Mesenchymal stem cell (in vitro differentiated cells and primary cell): ENCODE measurements around the gene DRICH1.

ENCODE experiments used
- DNase-seq: peaks from one replicate; pipeline ENCODE4 v3.0.0-alpha.2; 2013
- H2AFZ ChIP-seq: one replicate; pipeline ENCODE4 v1.6.1; 2013; ENCODE audit warnings: low read depth, mild to moderate bottlenecking, control low read depth, inconsistent platforms, low read length, moderate library complexity
- H2AK5ac ChIP-seq: 2 replicates; pipeline ENCODE4 v1.6.1; 2013; ENCODE audit warnings: low read length, moderate library complexity, mild to moderate bottlenecking, inconsistent platforms; ENCODE audit not compliant: severe bottlenecking
- H2BK120ac ChIP-seq: one replicate; pipeline ENCODE4 v1.6.1; 2013; ENCODE audit warnings: low read depth, mild to moderate bottlenecking, inconsistent platforms, low read length, moderate library complexity
- H2BK12ac ChIP-seq, 2 experiments: one replicate each; pipeline ENCODE4 v1.6.1; 2013; ENCODE audit warnings: inconsistent platforms in 2 of 2, low read length in 2 of 2, mild to moderate bottlenecking in 2 of 2, moderate library complexity in 2 of 2, control low read depth in 1 of 2
- H2BK15ac ChIP-seq: one replicate; pipeline ENCODE4 v1.6.1; 2013; ENCODE audit warnings: mild to moderate bottlenecking, low read depth, inconsistent platforms; ENCODE audit not compliant: poor library complexity, severe bottlenecking
- H2BK5ac ChIP-seq: 2 replicates; pipeline ENCODE4 v1.6.1; 2013; ENCODE audit warnings: low read depth, mild to moderate bottlenecking, low read length, control low read depth, inconsistent platforms; ENCODE audit not compliant: poor library complexity, severe bottlenecking
- H3K14ac ChIP-seq, 2 experiments: one replicate each; pipeline ENCODE4 v1.6.1; 2013; ENCODE audit warnings: inconsistent platforms in 2 of 2, low read length in 2 of 2, control low read depth in 1 of 2, mild to moderate bottlenecking in 1 of 2, moderate library complexity in 1 of 2
- H3K18ac ChIP-seq, 2 experiments: one replicate each; pipeline ENCODE4 v1.6.1; 2013; ENCODE audit warnings: inconsistent platforms in 2 of 2, low read length in 2 of 2, control low read depth in 1 of 2, low read depth in 1 of 2, mild to moderate bottlenecking in 1 of 2
- H3K23ac ChIP-seq, 2 experiments: one replicate each; pipeline ENCODE4 v1.6.1; 2013; ENCODE audit warnings: inconsistent platforms in 2 of 2, low read length in 2 of 2, mild to moderate bottlenecking in 2 of 2, moderate library complexity in 2 of 2, control low read depth in 1 of 2
- H3K27ac ChIP-seq: 2 replicates; pipeline ENCODE4 v1.5.1; 2013; ENCODE audit warnings: mild to moderate bottlenecking, moderate library complexity, low read length, control low read depth, inconsistent platforms; ENCODE audit not compliant: poor library complexity, severe bottlenecking
- H3K27me3 ChIP-seq, 2 experiments: 2 replicates each; pipeline versions ENCODE4 v1.6.1 to v1.7.0; 2013; ENCODE audit warnings: low read length in 2 of 2, mild to moderate bottlenecking in 2 of 2, moderate library complexity in 2 of 2, control low read depth in 1 of 2, inconsistent platforms in 1 of 2; ENCODE audit not compliant: control insufficient read depth in 1 of 2, insufficient read depth in 1 of 2
- H3K36me3 ChIP-seq, 2 experiments: 2 replicates each; pipeline versions ENCODE4 v1.6.1 to v1.7.0; 2013; ENCODE audit warnings: low read length in 2 of 2, control low read depth in 1 of 2, inconsistent platforms in 1 of 2, low read depth in 1 of 2, mild to moderate bottlenecking in 1 of 2; ENCODE audit not compliant: insufficient read depth in 2 of 2, control insufficient read depth in 1 of 2
- H3K4ac ChIP-seq, 2 experiments: one replicate each; pipeline ENCODE4 v1.6.1; 2013; ENCODE audit warnings: inconsistent platforms in 2 of 2, low read length in 2 of 2, mild to moderate bottlenecking in 2 of 2, moderate library complexity in 2 of 2, control low read depth in 1 of 2, low read depth in 1 of 2
- H3K4me1 ChIP-seq: 2 replicates; pipeline ENCODE4 v1.6.1; 2013; ENCODE audit warnings: low read depth, low read length, control low read depth; ENCODE audit not compliant: control insufficient read depth, insufficient read depth
- H3K4me2 ChIP-seq: 2 replicates; pipeline ENCODE4 v1.6.1; 2013; ENCODE audit warnings: low read length, mild to moderate bottlenecking, inconsistent platforms; ENCODE audit not compliant: poor library complexity, severe bottlenecking
- H3K4me3 ChIP-seq, 2 experiments: 2 replicates each; pipeline versions ENCODE4 v1.5.1 to v1.7.0; 2013; ENCODE audit warnings: low read length in 2 of 2, mild to moderate bottlenecking in 2 of 2, control low read depth in 1 of 2, low read depth in 1 of 2; ENCODE audit not compliant: insufficient read depth in 1 of 2
- H3K79me1 ChIP-seq: replicated peaks from 2 replicates; pipeline ENCODE4 v1.6.1; 2013; ENCODE audit warnings: mild to moderate bottlenecking, control low read depth, low read length, inconsistent platforms; ENCODE audit not compliant: poor library complexity, severe bottlenecking
- H3K9ac ChIP-seq: 2 replicates; pipeline ENCODE4 v1.7.0; 2013; ENCODE audit warnings: mild to moderate bottlenecking, low read length, moderate library complexity
- H3K9me3 ChIP-seq: 2 replicates; pipeline ENCODE4 v1.7.0; 2013; ENCODE audit warnings: mild to moderate bottlenecking, low read length; ENCODE audit not compliant: control insufficient read depth
- H4K8ac ChIP-seq: one replicate; pipeline ENCODE4 v1.6.1; 2013; ENCODE audit warnings: inconsistent platforms, mild to moderate bottlenecking, low read length, moderate library complexity
- H4K91ac ChIP-seq: one replicate; pipeline ENCODE4 v1.6.1; 2013; ENCODE audit warnings: mild to moderate bottlenecking, low read length, inconsistent platforms
- WGBS: methylation state at CpG from one replicate; pipeline ENCODE4 v1.1.7; 2013; ENCODE audit warnings: mixed read lengths; 5-methylcytosine and 5-hydroxymethylcytosine counted together

DRICH1 gene

GRCh38 chr22:23652711-23653110 lies 20.6 kb upstream of the DRICH1 start:
- H2BK15ac ChIP-seq = no peak overlapping the region
- peaks cover 10 to 17% of the 10 kb centered on the region in 2 experiments for H3K36me3 ChIP-seq
- H2BK5ac ChIP-seq = no peak overlapping the region
- no peak overlapping the region for H3K4ac ChIP-seq
- no peaks in the 10 kb centered on the region for H3K79me1 ChIP-seq
- H3K18ac ChIP-seq = no peak overlapping the region
- no peaks in the 10 kb centered on the region for H3K9me3 ChIP-seq
- H3K14ac ChIP-seq = no peak overlapping the region
- no peak overlapping the region for H4K91ac ChIP-seq
- no peak overlapping the region for H2BK12ac ChIP-seq
- H2BK120ac ChIP-seq = no peak overlapping the region
- no peak overlapping the region for H3K4me3 ChIP-seq
- no peak overlapping the region for H4K8ac ChIP-seq
- H3K23ac ChIP-seq = no peak overlapping the region
- H3K9ac ChIP-seq = no peak overlapping the region
- H2AK5ac ChIP-seq = no peak overlapping the region
- no peak overlapping the region for H3K4me2 ChIP-seq
- DNase-seq = no peak
- no peak overlapping the region for H2AFZ ChIP-seq
- 98% methylated on average over 8 of the region's 8 CpGs for WGBS
- no peak overlapping the region for H3K27ac ChIP-seq
- no peaks in the 10 kb centered on the region for H3K27me3 ChIP-seq
- no peaks in the 10 kb centered on the region for H3K4me1 ChIP-seq

GRCh38 chr22:23652286-23652685 lies 20.2 kb upstream of the DRICH1 start:
- no peak overlapping the region for H2BK5ac ChIP-seq
- 97% methylated on average over 7 of the region's 7 CpGs for WGBS

DNA sequence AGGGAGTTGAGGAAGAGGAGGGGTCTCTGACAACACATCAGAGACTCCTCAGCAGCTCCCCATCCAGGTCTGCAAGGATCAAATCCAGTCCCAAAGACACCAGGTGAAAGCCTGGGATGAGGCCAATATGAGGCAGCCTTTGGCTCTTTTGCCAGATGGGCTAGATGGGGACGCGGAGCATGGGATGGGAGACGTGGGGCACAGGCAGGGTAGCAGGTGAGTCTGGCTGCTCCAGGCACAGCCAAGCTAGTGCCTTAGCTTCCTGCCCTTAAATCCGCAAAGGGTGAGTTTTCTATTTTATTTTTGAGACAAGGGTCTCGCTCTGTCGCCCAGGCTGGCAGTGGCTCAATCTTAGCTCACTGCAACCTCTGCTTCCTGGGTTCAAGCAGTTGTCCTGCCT lies 19.6 kb upstream of the DRICH1 start:
- H3K27me3 ChIP-seq = no peaks in the 10 kb centered on the region
- no peak overlapping the region for H2AFZ ChIP-seq
- H3K4me3 ChIP-seq = no peak overlapping the region
- no peak overlapping the region for H4K91ac ChIP-seq
- H3K79me1 ChIP-seq = no peaks in the 10 kb centered on the region
- H3K4ac ChIP-seq = no peak overlapping the region
- no peak overlapping the region for H3K4me2 ChIP-seq
- peaks cover 10 to 17% of the 10 kb centered on the region in 2 experiments for H3K36me3 ChIP-seq
- no peak overlapping the region for H2BK15ac ChIP-seq
- H3K27ac ChIP-seq = no peak overlapping the region
- no peaks in the 10 kb centered on the region for H3K4me1 ChIP-seq
- no peak for DNase-seq
- no peak overlapping the region for H2BK5ac ChIP-seq
- 97% methylated on average over 6 of the region's 6 CpGs for WGBS
- H3K14ac ChIP-seq = no peak overlapping the region
- no peak overlapping the region for H3K23ac ChIP-seq
- no peaks in the 10 kb centered on the region for H3K9me3 ChIP-seq
- no peak overlapping the region for H2AK5ac ChIP-seq
- H3K9ac ChIP-seq = no peak overlapping the region
- no peak overlapping the region for H2BK12ac ChIP-seq
- no peak overlapping the region for H2BK120ac ChIP-seq
- no peak overlapping the region for H4K8ac ChIP-seq
- no peak overlapping the region for H3K18ac ChIP-seq

More at GRCh38 chr22:23652286-23652685, 20.2 kb upstream of the DRICH1 start:
- no peak overlapping the region for H3K27ac ChIP-seq
- no peak overlapping the region for H3K4ac ChIP-seq
- H3K36me3 ChIP-seq = peaks cover 10 to 17% of the 10 kb centered on the region in 2 experiments
- H3K14ac ChIP-seq = no peak overlapping the region
- no peak overlapping the region for H2BK12ac ChIP-seq
- no peak overlapping the region for H2BK15ac ChIP-seq
- no peaks in the 10 kb centered on the region for H3K9me3 ChIP-seq
- no peak overlapping the region for H2AFZ ChIP-seq
- no peak overlapping the region for H3K4me3 ChIP-seq
- H2AK5ac ChIP-seq = no peak overlapping the region
- no peaks in the 10 kb centered on the region for H3K27me3 ChIP-seq
- H3K4me1 ChIP-seq = no peaks in the 10 kb centered on the region
- H3K79me1 ChIP-seq = no peaks in the 10 kb centered on the region
- H2BK120ac ChIP-seq = no peak overlapping the region
- no peak overlapping the region for H3K23ac ChIP-seq
- no peak for DNase-seq
- no peak overlapping the region for H3K9ac ChIP-seq
- H3K4me2 ChIP-seq = no peak overlapping the region
- H4K8ac ChIP-seq = no peak overlapping the region
- no peak overlapping the region for H4K91ac ChIP-seq
- H3K18ac ChIP-seq = no peak overlapping the region

DNA sequence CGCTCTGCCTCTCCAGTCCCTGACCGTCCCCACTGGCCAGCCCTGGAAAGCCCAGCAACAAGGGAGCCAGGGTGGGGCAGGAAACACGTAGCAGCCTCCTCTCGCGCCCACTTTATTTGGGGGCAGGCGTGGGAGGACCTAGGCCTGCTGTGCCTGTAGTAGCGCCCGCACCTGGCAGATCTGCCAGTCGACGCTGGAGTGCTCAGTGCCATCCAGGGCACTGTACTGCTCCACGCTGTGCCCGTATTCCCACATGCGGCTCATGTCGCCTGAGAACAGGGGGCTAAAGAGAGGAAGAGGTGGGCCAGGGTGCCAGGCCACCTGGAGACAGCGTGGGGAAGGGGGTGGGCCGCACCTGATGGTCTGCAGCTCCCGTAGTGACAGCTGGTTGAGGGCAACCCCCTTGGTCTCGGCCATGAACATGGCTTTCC lies 17.0 kb upstream of the DRICH1 start:
- no peaks in the 10 kb centered on the region for H3K79me1 ChIP-seq
- no peak overlapping the region for H2AK5ac ChIP-seq
- no peak overlapping the region for H4K91ac ChIP-seq
- H2AFZ ChIP-seq = no peak overlapping the region
- no peak overlapping the region for H4K8ac ChIP-seq
- H3K4me1 ChIP-seq = no peaks in the 10 kb centered on the region
- H3K23ac ChIP-seq = no peak overlapping the region
- H3K4me2 ChIP-seq = no peak overlapping the region
- WGBS = 95% methylated on average over 18 of the region's 18 CpGs
- H3K4ac ChIP-seq = no peak overlapping the region
- no peaks in the 10 kb centered on the region for H3K27me3 ChIP-seq
- H2BK12ac ChIP-seq = no peak overlapping the region
- no peak overlapping the region for H2BK15ac ChIP-seq
- DNase-seq = no peak
- no peak overlapping the region for H3K18ac ChIP-seq
- H3K9ac ChIP-seq = no peak overlapping the region
- no peak overlapping the region for H2BK5ac ChIP-seq
- H3K4me3 ChIP-seq = no peak overlapping the region
- H3K27ac ChIP-seq = no peak overlapping the region
- H3K14ac ChIP-seq = no peak overlapping the region
- no peak overlapping the region for H2BK120ac ChIP-seq
- H3K36me3 ChIP-seq = peaks cover 10 to 13% of the 10 kb centered on the region in 2 experiments
- H3K9me3 ChIP-seq = no peaks in the 10 kb centered on the region
